Measurements from ENCODE around the gene PROS1. TPM values are rescaled to one million over a fixed set of nuclear protein-coding genes. Genes with fewer than 3 reads are reported as not detected.
A peak's percentile ranks its signal among the peaks of the same experiment; 100 is the strongest.
"Not testable (repeated sequence)": the region's sequence is repeated elsewhere in the genome, so short reads cannot be mapped to it uniquely, and the experiment has no call there.

Gene PROS1
- total and polyA plus RNA-seq, 2 of the 4 experiments (the other 2 are of a cell fraction) = 1.6 to 2.8 TPM

GRCh38 chr3:93877427-93877826 lies 96.3 kb downstream of the PROS1 start:
- H4K20me1 ChIP-seq (ENCODE audit: insufficient read depth, low read length); BruUV-seq (replicated peaks); POLR2A ChIA-PET (ENCODE audit: unreplicated experiment); H4K91ac ChIP-seq (ENCODE audit: insufficient read depth, low read depth, low read length); H3K36me3 ChIP-seq (ENCODE audit: control insufficient read depth, insufficient read depth, low read length); CTCF ChIA-PET; H2AK5ac ChIP-seq (ENCODE audit: low read depth, low read length); in situ Hi-C loops (cut with MboI; ENCODE audit: low sequenced_read_pairs); H3K9me3 ChIP-seq (ENCODE audit: control insufficient read depth, insufficient read depth, low read length); H2BK120ac ChIP-seq (ENCODE audit: low read depth, low read length); H3K4me2 ChIP-seq (ENCODE audit: low read depth, low read length); H3K27ac ChIP-seq (ENCODE audit: insufficient read depth, low read length); H3K23ac ChIP-seq (ENCODE audit: low read depth, low read length); H3K4ac ChIP-seq (ENCODE audit: low read depth, low read length); dilution Hi-C loops (cut with HindIII; ENCODE audit: low sequenced_read_pairs, unreplicated experiment); H3K14ac ChIP-seq (replicated peaks; ENCODE audit: low read depth, low read length); H3K56ac ChIP-seq (ENCODE audit: extremely low read depth, insufficient read depth, low read length); H3K9me1 ChIP-seq (ENCODE audit: insufficient read depth, low read length); H3K4me3 ChIP-seq (ENCODE audit: insufficient read depth, low read depth, low read length); H2AFZ ChIP-seq (replicated peaks; ENCODE audit: low read length, poor library complexity); H2BK5ac ChIP-seq (ENCODE audit: low read depth, low read length, poor library complexity, severe bottlenecking); H3K79me1 ChIP-seq (ENCODE audit: low read depth in 1 of 2, low read length in 2 of 2); H4K8ac ChIP-seq (ENCODE audit: low read depth in 2 of 2, low read length in 2 of 2); H2BK15ac ChIP-seq (ENCODE audit: low read depth, low read length); DNase-seq; H2BK20ac ChIP-seq (ENCODE audit: low read depth, low read length); H3K18ac ChIP-seq (ENCODE audit: low read depth, low read length); H4K5ac ChIP-seq (ENCODE audit: low read depth, low read length); intact Hi-C loops (cut with micrococcal nuclease); H3K27me3 ChIP-seq (ENCODE audit: control insufficient read depth, insufficient read depth, low read length); H3K4me1 ChIP-seq (ENCODE audit: control insufficient read depth, insufficient read depth, low read length); H2AK9ac ChIP-seq (replicated peaks; ENCODE audit: low read depth, low read length, poor library complexity); ATAC-seq (ENCODE audit: low read depth); H3K9ac ChIP-seq (ENCODE audit: low read depth, low read length): not testable (repeated sequence)
- no CpG with 5 or more reads among the region's 4 CpGs for WGBS, 2 experiments (ENCODE audit: extremely low coverage in 2 of 2, insufficient read length in 1 of 2)

GRCh38 chr3:93873412-93873811 lies 100.3 kb downstream of the PROS1 start:
- POLR2A ChIA-PET (ENCODE audit: unreplicated experiment); H3K4ac ChIP-seq (ENCODE audit: low read depth, low read length); DNase-seq; H3K36me3 ChIP-seq (ENCODE audit: control insufficient read depth, insufficient read depth, low read length); H4K5ac ChIP-seq (ENCODE audit: low read depth, low read length); CTCF ChIA-PET; H3K4me1 ChIP-seq (ENCODE audit: control insufficient read depth, insufficient read depth, low read length); H2BK5ac ChIP-seq (ENCODE audit: low read depth, low read length, poor library complexity, severe bottlenecking); dilution Hi-C loops (cut with HindIII; ENCODE audit: low sequenced_read_pairs, unreplicated experiment); in situ Hi-C loops (cut with MboI; ENCODE audit: low sequenced_read_pairs); H2BK15ac ChIP-seq (ENCODE audit: low read depth, low read length); H3K9me3 ChIP-seq (ENCODE audit: control insufficient read depth, insufficient read depth, low read length); H3K79me1 ChIP-seq (ENCODE audit: low read depth in 1 of 2, low read length in 2 of 2); H3K56ac ChIP-seq (ENCODE audit: extremely low read depth, insufficient read depth, low read length); H2AK9ac ChIP-seq (replicated peaks; ENCODE audit: low read depth, low read length, poor library complexity); H2BK20ac ChIP-seq (ENCODE audit: low read depth, low read length); H3K4me3 ChIP-seq (ENCODE audit: insufficient read depth, low read depth, low read length); H4K20me1 ChIP-seq (ENCODE audit: insufficient read depth, low read length); H2AK5ac ChIP-seq (ENCODE audit: low read depth, low read length); H3K4me2 ChIP-seq (ENCODE audit: low read depth, low read length); intact Hi-C loops (cut with micrococcal nuclease); H3K18ac ChIP-seq (ENCODE audit: low read depth, low read length); H4K8ac ChIP-seq (ENCODE audit: low read depth in 2 of 2, low read length in 2 of 2); H3K14ac ChIP-seq (replicated peaks; ENCODE audit: low read depth, low read length); H3K27ac ChIP-seq (ENCODE audit: insufficient read depth, low read length); H3K27me3 ChIP-seq (ENCODE audit: control insufficient read depth, insufficient read depth, low read length); H3K23ac ChIP-seq (ENCODE audit: low read depth, low read length); ATAC-seq (ENCODE audit: low read depth); H2BK120ac ChIP-seq (ENCODE audit: low read depth, low read length); H3K9ac ChIP-seq (ENCODE audit: low read depth, low read length); H2AFZ ChIP-seq (replicated peaks; ENCODE audit: low read length, poor library complexity); H3K9me1 ChIP-seq (ENCODE audit: insufficient read depth, low read length); H4K91ac ChIP-seq (ENCODE audit: insufficient read depth, low read depth, low read length): not testable (repeated sequence)
- TSS peak; percentile 92 for BruUV-seq (replicated peaks)

All from IMR-90 (cell line).